Measurements from ENCODE around the gene BTBD9.

BTBD9 gene

GRCh38 chr6:38272222-38272621, 367.5 kb downstream of the BTBD9 start:
- DNase-seq, result no peak

DNA sequence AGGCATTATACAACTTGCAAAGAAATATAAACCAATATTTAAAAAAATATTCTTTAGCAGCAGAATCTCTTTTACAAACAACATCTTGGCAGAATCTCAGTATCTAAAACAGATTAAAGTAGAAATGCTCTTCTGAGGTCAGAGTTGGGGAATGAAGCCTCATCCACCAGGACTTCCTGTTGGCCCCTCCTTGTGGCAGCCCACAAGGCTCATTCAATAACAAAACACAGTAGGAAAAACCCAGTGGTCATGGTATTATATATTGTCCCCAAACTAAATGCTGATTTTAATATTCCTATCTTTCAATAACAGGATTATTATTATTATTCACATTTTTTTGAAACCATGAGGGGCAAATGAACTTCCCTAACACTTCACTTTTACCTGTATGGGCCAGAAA, 368.6 kb downstream of the BTBD9 start:
- no peak for DNase-seq

DNA sequence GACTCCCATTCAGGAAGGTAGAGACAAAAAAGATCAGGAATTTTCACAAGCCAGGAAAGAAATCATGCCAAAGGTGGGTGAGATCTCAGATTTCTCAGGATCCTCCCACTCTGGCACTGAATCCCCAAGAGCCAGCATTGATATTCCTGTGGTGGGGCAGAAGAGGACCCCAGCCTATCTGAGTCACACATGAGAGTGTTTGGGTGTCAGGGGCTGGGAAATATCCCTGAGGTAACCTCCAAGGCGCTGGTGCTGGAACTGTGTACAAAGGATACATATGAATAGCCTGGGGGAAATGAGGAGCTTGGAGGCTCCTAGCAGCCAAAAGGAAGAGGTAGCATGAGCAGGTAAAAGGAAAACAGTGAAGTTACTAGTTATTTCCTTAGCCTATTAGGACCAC, 369.4 kb downstream of the BTBD9 start:
- DNase-seq, result no peak

- DNase-seq, result no peak
Observed at GRCh38 chr6:38269461-38270172, 370.1 kb downstream of the BTBD9 start.

GRCh38 chr6:38268342-38268741, 371.4 kb downstream of the BTBD9 start:
- no peak for DNase-seq

DNA sequence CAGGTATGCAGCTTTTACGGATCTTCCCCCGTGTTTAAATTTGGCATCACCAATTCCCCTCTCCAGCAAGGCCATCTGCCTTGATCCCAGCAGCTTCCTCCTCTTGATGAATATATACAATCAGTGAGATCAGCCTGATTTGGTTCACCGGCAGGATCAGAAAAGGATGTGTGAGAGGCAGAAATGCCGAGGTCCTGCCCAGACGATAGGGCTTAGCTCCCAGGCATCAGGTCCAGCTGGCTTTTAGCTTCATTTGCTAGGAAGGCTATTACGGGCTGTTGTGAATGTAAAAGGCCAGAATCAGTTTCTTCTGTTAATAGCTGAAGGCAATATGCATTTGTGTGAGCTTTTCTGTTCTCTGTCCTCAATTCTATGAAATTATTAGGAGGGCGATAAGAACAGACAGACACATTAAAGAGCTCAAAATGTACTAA, 372.8 kb downstream of the BTBD9 start:
- no peak for DNase-seq

GRCh38 chr6:38264605-38265004, 375.1 kb downstream of the BTBD9 start:
- DNase-seq, result no peak

DNA sequence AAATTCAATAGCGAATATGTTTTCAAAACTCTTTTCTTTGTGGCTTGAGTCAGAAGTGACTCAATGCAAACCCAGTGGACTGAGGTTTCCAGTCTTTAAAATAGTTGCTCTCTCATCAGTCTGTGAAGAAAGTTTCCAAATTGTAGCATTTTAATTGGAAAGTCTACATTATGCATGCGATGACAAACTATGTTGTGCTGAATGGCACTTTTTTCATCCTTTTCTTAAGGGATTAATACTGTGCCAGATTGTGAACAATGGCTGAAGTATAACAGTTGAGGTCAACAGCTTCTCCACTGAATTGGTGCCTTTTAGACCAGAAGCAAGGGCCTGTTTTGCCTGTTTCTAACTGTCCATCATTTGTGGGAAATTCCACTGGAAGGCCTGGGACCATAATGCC, 377.1 kb downstream of the BTBD9 start:
- no peak for DNase-seq

GRCh38 chr6:38262026-38262425, 377.7 kb downstream of the BTBD9 start:
- DNase-seq, result no peak

DNA sequence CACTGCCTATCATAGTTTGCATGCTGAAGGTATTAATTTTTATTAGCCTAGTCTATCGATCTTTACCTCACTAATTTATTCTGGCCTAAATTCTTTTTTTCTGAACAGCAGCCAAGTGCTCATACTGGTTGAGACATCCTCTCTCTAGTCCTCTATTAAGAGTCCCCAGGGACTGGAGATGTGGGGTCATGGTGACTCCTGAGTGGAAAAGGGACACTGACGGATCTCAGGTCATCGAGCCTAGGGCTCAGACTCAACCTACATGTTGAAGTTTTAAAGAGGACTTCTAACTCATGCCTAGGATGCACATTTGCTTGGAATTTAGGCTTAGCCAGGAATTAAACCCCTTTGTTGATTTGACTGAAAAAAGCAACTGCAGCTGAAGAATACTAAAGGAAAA, 378.1 kb downstream of the BTBD9 start:
- no peak for DNase-seq

- DNase-seq, result no peak
Observed at GRCh38 chr6:38259736-38260135, 380.0 kb downstream of the BTBD9 start.

DNA sequence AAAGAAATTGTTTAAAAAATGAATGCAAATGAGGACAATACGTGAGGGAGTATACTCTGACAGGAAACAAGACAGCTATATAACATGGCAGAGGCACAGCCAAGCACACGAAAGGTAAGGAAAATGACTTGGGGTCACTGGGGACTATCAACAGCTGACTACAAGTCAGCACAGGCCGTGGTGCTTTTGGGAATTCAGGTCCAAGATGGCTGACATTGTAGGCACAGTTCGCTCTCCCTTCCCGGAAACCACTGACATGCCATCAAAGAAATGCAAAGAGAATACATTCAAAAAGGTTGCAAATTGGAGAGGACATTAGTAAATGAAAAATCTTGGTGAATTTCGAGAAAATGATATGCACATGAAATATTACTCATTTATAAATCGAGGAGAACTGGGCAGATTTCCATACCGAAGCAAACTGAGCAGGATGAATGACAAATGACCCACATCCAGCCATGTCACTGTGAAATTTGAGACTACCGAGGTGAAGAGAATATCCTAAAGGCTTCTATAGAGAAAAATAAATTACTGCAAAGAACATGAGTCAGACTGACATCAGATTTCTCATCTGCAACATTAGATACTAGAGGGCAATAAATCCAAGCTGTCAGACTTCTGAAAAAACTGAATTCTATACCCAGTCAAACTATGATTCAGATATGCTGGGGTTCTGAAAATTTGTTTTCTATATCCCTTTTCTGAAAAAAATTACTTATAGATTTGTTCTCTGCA, 391.1 kb downstream of the BTBD9 start:
- DNase-seq, result no peak

GRCh38 chr6:38245295-38245694, 394.4 kb downstream of the BTBD9 start:
- no peak for DNase-seq

- DNase-seq, result no peak
Observed at GRCh38 chr6:38244869-38245268, 394.9 kb downstream of the BTBD9 start.

GRCh38 chr6:38241200-38241871, 398.4 kb downstream of the BTBD9 start:
- no peak for DNase-seq

DNA sequence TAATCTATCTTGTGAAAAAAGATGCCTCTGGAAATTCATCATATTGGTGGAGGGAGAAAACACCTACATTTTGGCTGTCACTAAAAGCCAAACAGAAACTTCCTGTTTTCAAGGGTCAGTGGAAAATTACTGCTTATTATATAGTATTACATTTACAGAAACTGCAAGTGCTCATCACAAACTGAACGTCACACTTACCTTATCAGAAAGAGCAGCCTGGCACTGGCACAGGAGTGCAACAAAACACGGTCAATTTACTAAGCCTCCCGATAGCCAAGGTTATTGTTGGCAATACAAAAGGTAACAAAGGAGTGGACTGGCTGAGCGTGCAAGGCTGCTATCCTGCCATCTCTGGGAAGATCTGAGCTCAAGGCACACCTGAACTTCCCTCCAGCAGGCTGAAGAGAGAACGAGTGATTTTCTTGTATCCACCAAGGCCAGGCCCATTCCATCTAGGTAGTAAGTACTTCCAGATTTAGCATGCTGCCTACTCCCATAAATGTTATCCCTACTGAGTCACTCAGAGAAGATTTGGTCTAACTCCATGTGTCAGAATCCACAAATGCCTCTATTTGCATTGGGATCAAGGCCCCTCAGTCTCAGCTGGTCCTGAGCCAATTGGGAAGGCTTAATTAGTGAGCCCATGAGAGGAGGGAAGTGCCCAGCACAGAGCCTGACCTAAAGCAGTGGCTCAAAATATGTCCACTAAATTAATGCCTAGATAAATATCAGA, 399.8 kb downstream of the BTBD9 start:
- DNase-seq, result no peak

GRCh38 chr6:38236631-38237030, 403.1 kb downstream of the BTBD9 start:
- no peak for DNase-seq

- no peak for DNase-seq
Observed at GRCh38 chr6:38234934-38235682, 404.6 kb downstream of the BTBD9 start.

DNA sequence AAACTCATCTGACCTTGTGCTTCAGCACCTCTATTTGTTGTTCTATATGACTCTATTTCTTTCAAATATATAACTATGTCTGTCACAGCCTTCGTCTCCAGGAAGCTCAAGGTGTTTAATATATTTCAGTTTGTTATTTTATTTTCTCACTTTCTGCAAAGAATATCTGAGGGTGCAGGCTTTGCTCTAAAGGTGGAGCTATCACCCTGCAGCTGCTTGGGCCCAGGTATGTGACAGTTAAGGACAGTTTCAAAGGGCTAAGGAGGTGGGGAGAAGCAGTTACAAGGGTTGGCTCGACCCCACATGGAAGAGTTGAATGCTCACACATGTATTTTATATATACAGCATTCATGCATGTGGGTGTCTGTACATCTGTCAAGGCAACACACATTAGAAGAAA, 405.6 kb downstream of the BTBD9 start:
- no peak for DNase-seq

DNA sequence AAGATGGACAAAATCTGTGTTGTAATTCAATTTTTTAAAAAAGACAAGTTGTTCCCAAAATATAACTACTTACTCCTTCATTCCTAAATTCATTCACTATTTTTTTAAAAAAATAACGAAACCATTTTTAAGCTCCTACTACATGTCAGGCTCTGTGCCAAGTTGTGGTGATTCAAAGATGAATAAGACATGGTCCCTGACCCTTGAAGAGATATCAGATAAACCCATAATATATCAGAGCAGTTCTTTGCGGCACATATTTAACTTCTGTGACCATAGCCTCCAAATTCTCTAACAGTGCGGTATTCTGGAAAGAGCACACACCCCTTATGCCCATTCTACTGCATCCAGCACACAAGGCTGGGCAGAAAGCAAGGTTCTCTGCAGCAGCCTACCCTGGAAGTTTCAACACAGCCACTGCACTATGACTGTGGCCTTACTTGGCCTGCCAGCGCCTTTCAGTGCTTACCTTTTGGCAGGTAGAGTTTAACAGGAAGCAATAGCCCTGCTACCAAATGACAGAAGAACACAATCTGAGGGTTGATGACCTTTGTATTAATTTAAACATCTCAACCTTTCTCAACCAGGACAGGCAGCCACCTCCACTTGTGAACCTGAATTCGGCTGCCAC, 406.5 kb downstream of the BTBD9 start:
- DNase-seq, result no peak

DNA sequence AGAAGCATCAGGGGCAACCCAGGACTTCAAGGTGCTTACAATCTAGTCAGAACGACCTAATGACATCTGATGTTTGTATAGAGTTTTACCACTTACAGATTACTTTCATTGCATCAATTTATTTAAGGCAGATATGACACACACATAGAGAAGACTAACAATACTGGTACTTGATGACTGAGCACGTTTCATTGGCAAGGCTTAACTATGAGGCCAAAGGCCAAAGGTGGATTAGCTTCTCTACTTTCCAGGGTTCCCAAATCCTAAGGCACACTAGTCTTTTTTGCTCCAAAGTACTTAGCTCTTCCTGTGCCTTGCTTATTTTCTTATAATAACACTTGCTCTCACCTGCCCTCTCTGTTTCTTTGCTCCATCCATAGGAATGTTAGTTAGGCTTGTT, 414.0 kb downstream of the BTBD9 start:
- DNase-seq, result no peak

DNA sequence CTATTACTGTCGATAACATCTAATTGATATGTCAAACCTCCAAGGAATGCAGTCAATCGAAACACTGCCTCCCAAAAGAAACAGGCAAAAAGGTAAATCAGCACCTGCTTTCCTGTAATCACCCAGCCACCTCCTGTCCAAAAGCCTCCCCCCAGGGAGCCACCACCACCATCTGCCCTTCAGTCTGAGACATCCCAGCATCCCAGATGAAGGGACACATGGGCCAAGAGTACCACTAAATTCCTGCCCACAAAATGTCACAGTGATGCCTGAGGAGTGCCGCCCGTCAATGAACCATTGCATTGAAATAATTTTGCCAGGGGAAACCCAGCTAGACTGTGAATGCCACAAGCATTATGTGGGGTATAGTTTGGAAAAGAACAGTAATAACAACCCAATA, 418.5 kb downstream of the BTBD9 start:
- DNase-seq, result no peak

Data from stimulated activated CD4-positive, alpha-beta T cell treated with anti-CD3 and anti-CD28 coated beads, Interleukin-4, amount 100 ng/mL, for 24 hours (primary cell).